Measurements from ENCODE around the gene NFIB. TPM values are rescaled to one million over a fixed set of nuclear protein-coding genes. Genes with fewer than 3 reads are reported as not detected.

NFIB gene
- total and polyA plus RNA-seq, 7 experiments from 2014 or later, result 0.32 TPM; not detected in 6

DNA sequence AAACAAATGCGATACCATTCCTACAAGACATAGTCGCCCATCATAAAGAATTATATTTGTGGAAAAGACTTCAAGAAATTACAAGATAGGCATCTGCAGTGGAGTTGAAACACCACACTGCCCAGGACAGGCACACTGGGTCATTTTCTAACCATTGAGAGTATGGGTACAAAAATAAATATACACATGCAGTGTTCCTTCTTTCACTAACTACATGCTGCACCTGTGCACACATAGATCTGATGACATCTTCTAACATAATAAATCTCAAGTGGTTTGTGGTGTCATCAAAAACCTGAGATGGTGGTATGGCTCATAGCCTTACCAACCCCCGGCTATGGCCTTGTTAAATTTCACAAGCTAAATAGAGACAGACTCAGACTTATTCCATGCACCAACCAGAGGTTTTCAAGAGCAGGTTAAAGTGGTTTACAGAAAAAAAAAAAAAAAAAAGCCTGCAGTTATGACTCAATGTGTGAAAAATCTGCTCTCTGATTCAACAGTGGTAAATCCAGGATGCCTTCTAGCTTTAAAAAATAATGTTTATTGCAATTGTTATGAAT lies 12.4 kb upstream of the NFIB start:
- Mint-ChIP-seq H3K9me3 (peaks cover 0 to 6% (median 0%) of the 10 kb centered on the region in 11 donors), H3K27me3 (peaks cover 17 to 58% (median 44%) of the 10 kb centered on the region in 5 donors), H3K27ac (no peak overlapping the region), H3K4me1 (peaks cover 7 to 16% (median 14%) of the 10 kb centered on the region in 7 donors), H3K4me3 (no peak overlapping the region), H3K36me3 (peaks cover 0 to 3% (median 0%) of the 10 kb centered on the region in 5 donors)
- DNase-seq (no peak), ATAC-seq (no peak)
- intact Hi-C loops (cut with micrococcal nuclease), result loop anchor here in 1 of 2 donors (10.0 kb wide), 2 partner anchors 368 to 668 kb away; partner anchors contain the start of gene ZDHHC21
- CTCF ChIA-PET, result no interaction called here
- Histone ChIP-seq H3K27ac (ENCODE audit: low read depth, low read length) (no peak overlapping the region), H3K36me3 (ENCODE audit: control insufficient read depth in 2 of 3, insufficient read depth in 3 of 3, low read length in 3 of 3) (no peaks in the 10 kb centered on the region), H3K9me3 (ENCODE audit: control insufficient read depth in 2 of 3, low read length in 3 of 3) (no peaks in the 10 kb centered on the region), H3K4me3 (ENCODE audit: low read length) (no peak overlapping the region), H3K4me1 (ENCODE audit: control insufficient read depth in 2 of 2, insufficient read depth in 2 of 2, low read length in 2 of 2) (no peaks in the 10 kb centered on the region), H3K27me3 (ENCODE audit: control insufficient read depth in 2 of 2, insufficient read depth in 2 of 2, low read length in 2 of 2) (peaks cover 0 to 8% of the 10 kb centered on the region in 2 donors)
- POLR2A ChIA-PET, result no interaction called here

DNA sequence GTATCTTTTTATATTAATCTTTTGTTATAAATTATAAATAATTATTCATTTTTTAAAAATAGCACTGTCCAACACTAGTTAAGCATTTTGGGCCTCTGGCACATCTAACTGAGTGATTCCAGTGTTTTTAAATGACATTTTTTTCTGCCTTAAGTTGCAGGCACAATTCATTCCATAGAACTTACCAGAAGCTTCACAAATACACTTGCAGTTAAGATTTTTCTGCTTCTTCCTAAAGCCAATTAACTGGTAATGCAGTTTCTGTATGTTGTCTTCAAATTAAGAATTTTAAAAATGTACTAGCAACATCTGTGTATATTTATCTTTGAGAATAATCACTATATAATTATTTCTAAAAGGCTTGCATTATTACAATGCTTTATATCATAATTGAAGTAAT lies 11.2 kb upstream of the NFIB start:
- H3K27me3 ChIP-seq (ENCODE audit: control insufficient read depth in 2 of 2, insufficient read depth in 2 of 2, low read length in 2 of 2), result peaks cover 0 to 8% of the 10 kb centered on the region in 2 donors
- H3K36me3 ChIP-seq (ENCODE audit: control insufficient read depth in 2 of 3, insufficient read depth in 3 of 3, low read length in 3 of 3), result no peaks in the 10 kb centered on the region
- Mint-ChIP-seq H3K9me3 (peaks cover 0 to 6% (median 0%) of the 10 kb centered on the region in 11 donors), H3K36me3 (peaks cover 0 to 3% (median 0%) of the 10 kb centered on the region in 5 donors), H3K27me3 (peaks cover 25 to 62% (median 49%) of the 10 kb centered on the region in 5 donors), H3K27ac (no peak overlapping the region), H3K4me1 (peaks cover 13 to 21% (median 20%) of the 10 kb centered on the region in 7 donors), H3K4me3 (no peak overlapping the region)
- intact Hi-C loops (cut with micrococcal nuclease), result loop anchor here in 1 of 2 donors (10.0 kb wide), 2 partner anchors 370 to 670 kb away; partner anchors contain the start of gene ZDHHC21
- DNase-seq (no peak), ATAC-seq (no peak)
- no peak overlapping the region for H3K27ac ChIP-seq (ENCODE audit: low read depth, low read length)
- ChIA-PET POLR2A (no interaction called here), CTCF (no interaction called here)
- no peaks in the 10 kb centered on the region for H3K9me3 ChIP-seq (ENCODE audit: control insufficient read depth in 2 of 3, low read length in 3 of 3)
- no peaks in the 10 kb centered on the region for H3K4me1 ChIP-seq (ENCODE audit: control insufficient read depth in 2 of 2, insufficient read depth in 2 of 2, low read length in 2 of 2)
- no peak overlapping the region for H3K4me3 ChIP-seq (ENCODE audit: low read length)

DNA sequence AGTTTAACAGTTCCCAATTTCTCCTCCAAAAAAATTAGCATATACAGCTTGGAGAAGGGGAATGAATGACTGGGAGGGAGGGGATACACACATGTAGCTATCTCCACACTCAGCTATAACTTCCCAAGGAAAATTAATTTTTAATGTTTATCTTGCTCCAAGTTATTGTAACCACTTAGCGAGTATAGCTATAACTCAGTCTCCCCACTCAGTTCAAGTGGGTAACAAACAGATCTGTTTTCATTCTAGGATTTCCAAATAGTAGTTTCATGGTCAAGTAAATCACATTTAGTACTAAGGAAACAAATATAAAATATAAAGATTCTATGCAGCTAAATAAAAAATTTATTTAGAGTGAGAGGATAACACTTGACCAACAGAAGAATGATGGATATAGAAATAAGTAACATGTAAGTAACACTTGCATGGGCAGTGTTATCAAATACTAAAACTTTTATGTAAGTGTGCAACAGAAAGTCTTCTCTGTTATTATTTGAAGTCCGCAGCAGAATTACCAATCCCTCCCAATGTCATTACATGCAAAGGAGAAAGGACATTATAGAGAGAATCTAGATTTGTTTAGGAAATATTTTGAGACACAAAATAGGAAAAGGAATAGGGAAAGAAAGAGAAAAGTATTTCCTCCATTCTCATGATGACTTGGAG lies 10.2 kb upstream of the NFIB start:
- ChIA-PET CTCF (no interaction called here), POLR2A (no interaction called here)
- no peaks in the 10 kb centered on the region for H3K9me3 ChIP-seq (ENCODE audit: control insufficient read depth in 2 of 3, low read length in 3 of 3)
- no peak for ATAC-seq
- H3K27me3 Mint-ChIP-seq, result peaks cover 27 to 64% (median 52%) of the 10 kb centered on the region in 5 donors
- no peak for DNase-seq
- H3K4me1 ChIP-seq (ENCODE audit: control insufficient read depth in 2 of 2, insufficient read depth in 2 of 2, low read length in 2 of 2), result no peaks in the 10 kb centered on the region
- no peak overlapping the region for H3K27ac Mint-ChIP-seq
- H3K4me1 Mint-ChIP-seq, result peaks cover 13 to 21% (median 20%) of the 10 kb centered on the region in 7 donors
- H3K4me3 ChIP-seq (ENCODE audit: low read length), result no peak overlapping the region
- H3K36me3 ChIP-seq (ENCODE audit: control insufficient read depth in 2 of 3, insufficient read depth in 3 of 3, low read length in 3 of 3), result no peaks in the 10 kb centered on the region
- peak overlapping the region in 4 of 10 donors; percentile 29 to 87 (median 80) for H3K4me3 Mint-ChIP-seq
- H3K9me3 Mint-ChIP-seq, result peaks cover 0 to 6% (median 0%) of the 10 kb centered on the region in 11 donors
- no peak overlapping the region for H3K27ac ChIP-seq (ENCODE audit: low read depth, low read length)
- intact Hi-C loops (cut with micrococcal nuclease), result loop anchor here in 1 of 2 donors (2.0 to 10.0 kb wide), 4 partner anchors 21 to 1228 kb away; partner anchors contain the start of genes CCDC171 and ZDHHC21
- H3K36me3 Mint-ChIP-seq, result peaks cover 0 to 3% (median 0%) of the 10 kb centered on the region in 5 donors
- peaks cover 0 to 8% of the 10 kb centered on the region in 2 donors for H3K27me3 ChIP-seq (ENCODE audit: control insufficient read depth in 2 of 2, insufficient read depth in 2 of 2, low read length in 2 of 2)

DNA sequence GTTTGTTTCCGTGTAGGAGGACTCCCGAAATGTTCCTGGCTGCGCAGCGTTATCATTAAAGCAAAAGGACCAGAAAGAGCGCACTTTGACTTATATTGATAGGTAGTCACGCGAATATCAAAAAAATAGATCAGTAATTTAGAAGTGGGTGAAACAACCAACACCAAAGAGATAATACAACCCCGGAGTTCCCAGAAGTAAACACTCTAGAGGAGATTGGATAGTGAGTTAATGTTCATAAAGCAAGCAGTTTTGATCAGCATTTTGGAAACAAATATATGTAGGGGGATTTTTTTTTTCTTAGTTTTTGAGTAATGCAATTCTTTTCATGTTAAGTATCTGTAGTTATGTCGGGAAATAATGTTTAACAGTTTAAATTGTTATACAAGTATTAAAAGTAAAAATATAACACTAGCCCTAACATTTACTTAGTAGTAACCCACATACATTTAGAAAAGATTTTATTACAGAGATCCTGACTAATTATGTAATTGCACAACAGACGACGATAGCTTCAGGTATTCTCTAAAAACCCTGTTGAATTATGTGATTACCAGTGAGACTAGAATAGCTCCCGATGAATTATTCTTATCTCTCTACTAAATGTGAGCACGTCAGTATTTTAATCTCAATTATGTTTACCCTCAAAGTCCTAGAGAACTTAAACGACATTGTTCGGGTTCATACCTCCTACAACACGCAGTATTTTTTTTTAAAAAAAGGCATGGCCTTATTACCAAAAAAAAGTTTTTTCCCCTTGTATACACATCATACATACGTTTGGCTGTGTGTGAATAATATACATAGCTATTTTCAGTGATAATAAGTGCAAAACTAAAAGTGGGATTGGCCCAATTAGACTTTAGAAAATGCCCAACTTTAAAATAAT lies 9.4 kb upstream of the NFIB start:
- peaks cover 0 to 6% (median 0%) of the 10 kb centered on the region in 11 donors for H3K9me3 Mint-ChIP-seq
- peak overlapping the region in 2 of 9 donors; percentile 72 to 73 for H3K27ac Mint-ChIP-seq
- intact Hi-C loops (cut with micrococcal nuclease), result loop anchor here in 1 of 2 donors (2.0 to 10.0 kb wide), 4 partner anchors 21 to 1229 kb away; partner anchors contain the start of genes CCDC171 and ZDHHC21

DNA sequence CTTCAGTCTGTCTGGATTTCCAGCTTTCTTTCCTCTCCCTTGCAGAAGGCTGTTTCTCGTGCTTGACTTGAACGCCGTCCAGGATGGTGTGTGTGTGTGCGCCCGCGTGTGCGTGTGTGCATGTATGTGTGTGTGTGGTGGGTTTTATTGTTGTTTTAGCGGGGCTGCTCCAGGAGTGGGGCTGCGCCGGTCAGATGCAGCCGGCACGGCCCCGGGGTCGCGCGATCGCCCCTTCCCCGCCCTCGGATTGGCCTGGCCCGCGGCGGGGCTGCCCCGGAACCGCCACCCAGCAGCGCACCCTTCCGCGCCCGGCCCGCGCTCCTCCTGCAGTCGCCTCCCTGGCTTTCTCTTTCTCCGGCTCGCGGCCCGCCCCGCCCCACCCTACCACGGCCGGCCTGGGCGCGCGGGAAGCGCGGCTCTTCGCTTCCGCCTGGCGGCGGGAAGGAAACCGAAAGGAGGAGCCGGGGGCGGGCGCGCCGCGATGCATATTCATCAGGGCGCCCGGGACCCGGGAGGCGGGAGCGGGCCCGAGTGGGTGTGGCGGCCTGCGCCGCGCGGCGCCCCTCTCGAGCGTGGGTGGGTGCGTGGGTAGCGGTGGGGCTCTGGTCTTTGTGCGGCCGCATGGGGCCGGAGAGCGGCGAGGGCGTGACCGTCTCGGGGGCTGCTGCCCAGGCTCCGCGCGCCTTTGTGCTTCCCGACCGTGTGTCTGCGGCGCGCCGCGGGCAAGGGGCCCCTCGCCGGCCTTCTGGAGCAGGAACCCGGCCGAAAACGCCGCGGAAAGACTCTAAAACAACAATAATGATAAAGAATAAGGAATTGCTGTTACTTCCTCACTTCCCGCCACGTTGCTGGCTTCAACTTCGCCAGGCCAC lies 8.5 kb upstream of the NFIB start:
- Mint-ChIP-seq H3K27me3 (peaks cover 37 to 70% (median 66%) of the 10 kb centered on the region in 5 donors), H3K4me1 (peaks cover 13 to 21% (median 20%) of the 10 kb centered on the region in 7 donors), H3K27ac (peak overlapping the region in 2 of 9 donors; percentile 76), H3K9me3 (peaks cover 0 to 3% (median 0%) of the 10 kb centered on the region in 11 donors), H3K4me3 (peak overlapping the region; percentile 75 to 94 (median 89)), H3K36me3 (peaks cover 0 to 3% (median 0%) of the 10 kb centered on the region in 5 donors)
- DNase-seq (peak; percentile 26 to 87 (median 33)), ATAC-seq (peak; percentile 87)
- ChIA-PET POLR2A (no interaction called here), CTCF (no interaction called here)
- Histone ChIP-seq H3K4me3 (ENCODE audit: low read length) (peak overlapping the region; percentile 56), H3K27ac (ENCODE audit: low read depth, low read length) (no peak overlapping the region), H3K4me1 (ENCODE audit: control insufficient read depth in 2 of 2, insufficient read depth in 2 of 2, low read length in 2 of 2) (no peaks in the 10 kb centered on the region), H3K36me3 (ENCODE audit: control insufficient read depth in 2 of 3, insufficient read depth in 3 of 3, low read length in 3 of 3) (no peaks in the 10 kb centered on the region), H3K27me3 (ENCODE audit: control insufficient read depth in 2 of 2, insufficient read depth in 2 of 2, low read length in 2 of 2) (peaks cover 0 to 8% of the 10 kb centered on the region in 2 donors), H3K9me3 (ENCODE audit: control insufficient read depth in 2 of 3, low read length in 3 of 3) (no peaks in the 10 kb centered on the region)
- intact Hi-C loops (cut with micrococcal nuclease), result loop anchor here in 1 of 2 donors (1.0 to 10.0 kb wide), 5 partner anchors 8 to 1230 kb away; partner anchors contain the start of genes CCDC171, NFIB and ZDHHC21

More for the DNA sequence above, 9.4 kb upstream of the NFIB start:
- H3K4me3 ChIP-seq (ENCODE audit: low read length), result peak overlapping the region; percentile 56
- Mint-ChIP-seq H3K4me3 (peak overlapping the region; percentile 75 to 93 (median 86)), H3K27me3 (peaks cover 34 to 69% (median 60%) of the 10 kb centered on the region in 5 donors), H3K36me3 (peaks cover 0 to 3% (median 0%) of the 10 kb centered on the region in 5 donors), H3K4me1 (peaks cover 13 to 21% (median 20%) of the 10 kb centered on the region in 7 donors)
- no peaks in the 10 kb centered on the region for H3K36me3 ChIP-seq (ENCODE audit: control insufficient read depth in 2 of 3, insufficient read depth in 3 of 3, low read length in 3 of 3)
- CTCF ChIA-PET, result no interaction called here
- no peak overlapping the region for H3K27ac ChIP-seq (ENCODE audit: low read depth, low read length)
- ATAC-seq (no peak), DNase-seq (no peak)
- POLR2A ChIA-PET, result no interaction called here
- no peaks in the 10 kb centered on the region for H3K4me1 ChIP-seq (ENCODE audit: control insufficient read depth in 2 of 2, insufficient read depth in 2 of 2, low read length in 2 of 2)
- H3K9me3 ChIP-seq (ENCODE audit: control insufficient read depth in 2 of 3, low read length in 3 of 3), result no peaks in the 10 kb centered on the region
- peaks cover 0 to 8% of the 10 kb centered on the region in 2 donors for H3K27me3 ChIP-seq (ENCODE audit: control insufficient read depth in 2 of 2, insufficient read depth in 2 of 2, low read length in 2 of 2)

Measured in naive thymus-derived CD4-positive, alpha-beta T cell (primary cell).